GM19438 (cell line): ENCODE results near the gene ITPRID2.
"Not testable (repeated sequence)": the region's sequence is repeated elsewhere in the genome, so short reads cannot be mapped to it uniquely, and the experiment has no call there.

Source experiments
- ATAC-seq: cut with Tn5 transposase; IDR thresholded peaks from one replicate; pipeline ENCODE4 v1.9.1; 2021; ENCODE audit warnings: low read depth; ENCODE audit not compliant: unreplicated experiment

The ITPRID2 gene

DNA sequence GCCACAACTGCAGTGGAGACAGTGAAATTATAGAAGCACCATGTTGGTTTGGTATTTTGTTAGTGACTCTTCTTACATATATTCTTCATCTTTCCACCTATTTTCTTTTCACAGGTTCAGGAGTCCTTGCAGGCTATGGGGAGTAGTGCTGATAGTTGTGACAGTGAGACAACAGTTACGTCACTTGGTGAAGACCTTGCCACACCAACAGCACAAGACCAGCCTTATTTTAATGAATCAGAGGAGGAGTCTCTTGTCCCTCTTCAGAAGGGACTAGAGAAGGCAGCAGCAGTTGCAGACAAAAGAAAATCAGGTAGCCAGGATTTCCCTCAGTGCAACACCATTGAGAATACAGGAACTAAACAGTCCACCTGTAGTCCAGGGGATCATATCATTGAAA, 23.6 kb downstream of the ITPRID2 start:
- no peak for ATAC-seq

DNA sequence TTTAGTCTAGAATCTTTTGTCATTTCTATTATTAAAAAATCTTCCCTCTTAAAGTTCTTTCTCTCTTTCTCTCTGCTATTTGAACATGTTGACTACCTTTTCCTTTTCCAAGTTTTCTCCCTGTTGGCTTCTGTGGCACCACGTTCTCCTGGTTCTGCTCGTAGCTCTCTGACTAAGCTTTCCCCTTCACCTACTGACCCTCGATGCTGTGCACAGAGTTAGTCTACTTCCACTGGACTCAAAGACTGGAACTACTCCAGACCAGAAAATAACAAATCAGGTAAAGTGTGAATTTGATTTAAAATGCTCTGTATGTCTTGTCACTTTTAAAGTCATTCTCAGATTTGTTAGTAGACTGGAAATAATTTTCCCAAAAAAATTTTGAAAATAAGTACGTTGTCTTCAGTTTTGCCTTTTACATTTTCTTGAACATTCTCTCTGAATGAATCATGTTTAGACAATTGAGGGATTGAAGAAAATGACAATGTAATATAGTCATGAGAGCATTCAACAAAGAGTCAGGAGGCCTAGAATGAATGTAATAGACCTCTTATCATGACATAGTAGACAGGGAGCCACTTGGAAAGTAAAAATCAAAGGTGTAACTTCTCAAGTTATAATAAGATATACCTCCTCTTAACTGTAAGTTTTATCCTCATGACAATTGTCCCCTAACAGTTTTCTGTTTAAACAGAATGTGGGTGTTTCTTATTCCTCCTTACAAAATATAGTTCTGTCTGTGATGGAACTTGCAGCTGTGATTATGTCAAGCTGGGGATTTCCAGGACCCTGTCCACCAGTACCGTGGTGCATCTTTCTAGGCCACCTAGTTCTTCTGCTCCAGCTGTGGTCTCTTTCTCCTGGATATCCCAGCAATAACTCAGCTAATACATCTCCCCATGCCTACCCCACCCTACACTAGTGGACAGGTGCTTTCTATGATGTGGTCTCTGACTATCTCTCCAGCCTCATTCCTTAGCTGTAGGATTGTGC, 25.5 kb downstream of the ITPRID2 start:
- no peak for ATAC-seq

DNA sequence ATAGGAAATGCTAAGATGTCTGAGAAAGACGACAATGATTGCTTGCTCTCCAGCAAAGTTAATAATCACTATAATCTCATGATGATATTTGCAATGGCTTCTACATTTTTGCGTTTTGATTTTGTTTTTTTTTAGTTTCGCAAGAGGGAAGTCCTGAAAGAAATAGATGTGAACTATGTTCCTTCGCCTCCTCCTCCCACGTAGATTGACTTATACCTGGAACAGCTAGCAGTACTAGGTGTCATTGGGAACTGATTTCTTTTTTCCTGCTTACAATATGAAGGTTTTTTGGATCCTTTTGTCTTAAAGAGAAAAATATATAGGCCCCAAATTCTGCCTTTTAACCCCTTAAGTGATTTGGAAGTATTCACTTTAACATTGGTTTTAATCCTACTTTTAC, 26.7 kb downstream of the ITPRID2 start:
- ATAC-seq = no peak

DNA sequence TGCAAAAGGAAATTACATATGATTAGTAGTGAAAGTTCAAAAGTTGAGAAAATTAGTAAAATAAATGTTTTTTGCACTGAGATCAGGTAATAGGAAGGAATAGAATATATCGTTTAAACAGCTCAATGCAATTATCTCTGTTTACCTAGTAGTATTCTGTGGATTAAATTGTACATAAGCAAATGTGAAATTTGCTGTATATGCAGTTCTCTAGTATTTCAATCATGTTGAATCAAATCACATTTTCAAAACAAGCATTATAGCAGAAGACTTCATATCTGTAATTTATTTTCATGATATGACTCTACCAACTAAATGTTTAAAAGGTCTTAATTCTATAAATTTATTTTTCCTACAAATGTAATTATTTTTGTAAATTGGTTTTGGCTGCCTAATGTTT, 31.6 kb downstream of the ITPRID2 start:
- no peak for ATAC-seq

DNA sequence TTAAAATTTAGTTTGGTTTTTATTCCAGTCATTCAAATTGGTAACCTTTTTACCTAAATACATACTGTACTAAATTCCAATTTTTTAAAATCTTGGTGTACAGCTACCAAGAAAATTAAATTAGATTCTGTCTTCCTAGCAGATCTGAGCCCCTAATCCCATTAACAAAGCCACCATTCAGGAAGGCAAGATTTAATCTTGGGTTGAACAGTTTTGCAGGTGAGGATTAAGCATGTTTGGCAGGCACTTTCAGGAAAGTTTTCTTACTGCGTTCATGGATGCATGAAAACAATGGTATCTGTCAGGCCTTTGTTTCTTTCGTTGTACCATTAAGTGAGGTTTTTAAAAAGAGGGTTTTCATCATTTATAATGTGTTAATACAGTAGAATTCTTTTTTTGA, 32.8 kb downstream of the ITPRID2 start:
- no peak for ATAC-seq

DNA sequence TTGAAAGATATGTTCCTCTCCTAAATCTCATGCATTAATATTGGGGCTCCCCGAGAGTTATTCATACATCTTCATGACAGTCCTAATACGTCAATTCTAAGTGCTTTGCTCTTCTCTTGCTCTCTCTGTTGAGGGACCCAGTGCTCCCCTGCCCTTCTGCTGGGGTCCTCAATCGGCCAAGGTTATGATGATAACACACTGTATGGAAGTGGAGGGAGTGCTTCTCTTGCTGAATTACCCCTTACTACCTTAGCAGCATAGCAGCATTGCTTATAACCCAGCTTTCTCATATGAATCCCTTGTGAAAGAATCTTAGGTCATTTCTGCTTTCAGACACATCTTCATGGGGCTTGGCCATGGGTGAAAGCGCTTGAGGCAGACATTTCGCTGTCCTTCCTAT, 43.2 kb downstream of the ITPRID2 start:
- no peak for ATAC-seq

DNA sequence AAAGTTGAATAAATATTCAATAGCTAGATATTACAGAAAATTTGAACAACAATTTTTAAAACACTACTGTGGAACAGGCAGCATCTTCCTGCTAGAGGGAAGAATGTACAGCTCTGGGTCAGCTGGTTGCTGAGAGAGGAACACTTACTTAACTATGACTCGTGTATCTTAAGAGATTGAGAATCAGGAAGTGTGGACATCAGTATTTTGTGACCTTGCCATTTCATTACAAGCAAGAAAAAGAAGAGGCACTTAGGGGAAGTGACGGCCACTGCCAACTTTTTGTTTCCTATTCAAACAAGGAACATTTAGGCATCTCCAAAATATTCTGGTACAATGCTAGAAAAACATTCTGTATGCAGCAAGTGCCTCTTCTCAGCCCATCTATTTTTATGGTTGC, 45.9 kb downstream of the ITPRID2 start:
- ATAC-seq = no peak

DNA sequence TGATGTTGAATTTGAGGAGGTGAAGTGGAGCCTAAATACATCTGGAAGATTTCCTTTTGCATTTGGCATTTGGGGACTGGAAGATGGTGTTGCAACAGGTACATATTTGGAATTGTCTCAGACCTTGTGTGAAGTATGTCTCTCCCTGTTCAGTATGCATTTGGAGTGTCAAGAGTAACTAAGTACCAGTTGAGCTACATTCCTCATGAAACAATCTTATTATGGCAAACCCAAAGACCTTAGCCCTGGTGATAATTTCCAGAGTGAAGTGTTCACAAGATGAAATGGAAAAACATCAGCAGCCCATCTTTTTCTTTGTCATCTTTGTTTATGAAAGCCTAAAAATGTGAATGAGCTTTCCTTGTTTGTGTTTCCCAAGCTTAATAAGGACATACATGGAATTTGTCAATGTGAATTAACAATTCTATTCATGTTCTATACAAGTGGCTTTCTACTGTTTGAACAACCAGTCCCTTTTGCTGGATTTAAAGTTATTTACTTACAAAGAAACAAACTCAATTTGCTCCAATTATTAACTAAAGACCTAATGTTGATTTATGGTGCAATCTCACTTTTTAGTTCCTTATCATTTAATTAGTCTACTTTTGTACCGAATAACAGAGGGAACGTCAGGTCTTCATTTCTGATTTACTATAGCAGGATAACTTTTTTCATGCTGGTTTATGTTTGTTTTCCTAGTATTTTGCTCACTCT, 52.0 kb downstream of the ITPRID2 start:
- no peak for ATAC-seq

DNA sequence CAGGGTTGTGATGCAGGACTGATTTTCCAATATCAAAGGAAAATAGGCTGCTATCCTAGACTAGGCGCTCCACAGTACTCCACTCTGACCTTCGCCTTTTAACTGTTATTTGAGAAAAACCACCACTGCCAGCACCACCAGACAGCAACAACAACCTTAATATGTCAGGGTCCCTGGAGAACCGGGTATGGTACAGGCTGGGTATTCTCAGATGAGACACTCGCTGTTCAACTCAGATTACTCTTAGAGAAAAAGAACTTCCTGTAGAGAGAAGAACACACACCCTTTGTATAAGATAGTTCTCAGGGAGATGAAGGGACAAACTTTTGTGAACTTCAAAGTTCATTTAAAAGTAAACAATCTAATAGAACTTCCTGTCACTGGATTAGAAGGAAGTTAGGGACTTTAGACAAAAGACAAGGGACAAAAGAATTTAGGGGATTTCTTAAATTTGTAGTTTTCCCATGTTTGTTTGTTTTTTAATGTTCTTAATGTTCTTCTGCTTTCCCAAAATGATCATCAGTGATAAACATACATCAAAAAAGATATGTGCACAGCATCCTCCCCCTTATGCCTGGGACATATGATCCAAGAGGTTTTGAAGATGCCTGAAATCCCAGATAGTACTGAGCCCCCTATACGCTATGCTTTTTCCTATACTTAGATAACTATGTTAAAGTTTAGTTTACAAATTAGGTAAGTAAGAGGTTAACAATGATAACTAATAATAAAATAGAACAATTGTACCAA, 52.8 kb downstream of the ITPRID2 start:
- no peak for ATAC-seq

DNA sequence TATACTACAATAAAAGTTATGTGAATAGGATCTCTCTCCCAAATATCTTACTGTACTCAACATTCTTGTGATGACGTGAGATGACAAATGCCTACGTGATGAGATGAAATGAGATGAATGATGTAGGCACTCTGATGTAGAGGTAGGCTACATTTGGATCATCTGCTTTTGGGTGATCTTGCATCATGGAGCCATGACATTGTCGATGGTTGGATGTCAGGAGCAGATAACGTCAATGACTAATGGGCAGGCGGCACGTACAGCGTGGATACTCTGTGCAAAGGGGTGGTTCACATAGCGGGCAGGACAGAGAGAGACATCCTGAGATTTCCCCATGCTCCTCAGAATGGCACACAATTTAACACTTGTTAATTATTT, 53.4 kb downstream of the ITPRID2 start:
- no peak for ATAC-seq

DNA sequence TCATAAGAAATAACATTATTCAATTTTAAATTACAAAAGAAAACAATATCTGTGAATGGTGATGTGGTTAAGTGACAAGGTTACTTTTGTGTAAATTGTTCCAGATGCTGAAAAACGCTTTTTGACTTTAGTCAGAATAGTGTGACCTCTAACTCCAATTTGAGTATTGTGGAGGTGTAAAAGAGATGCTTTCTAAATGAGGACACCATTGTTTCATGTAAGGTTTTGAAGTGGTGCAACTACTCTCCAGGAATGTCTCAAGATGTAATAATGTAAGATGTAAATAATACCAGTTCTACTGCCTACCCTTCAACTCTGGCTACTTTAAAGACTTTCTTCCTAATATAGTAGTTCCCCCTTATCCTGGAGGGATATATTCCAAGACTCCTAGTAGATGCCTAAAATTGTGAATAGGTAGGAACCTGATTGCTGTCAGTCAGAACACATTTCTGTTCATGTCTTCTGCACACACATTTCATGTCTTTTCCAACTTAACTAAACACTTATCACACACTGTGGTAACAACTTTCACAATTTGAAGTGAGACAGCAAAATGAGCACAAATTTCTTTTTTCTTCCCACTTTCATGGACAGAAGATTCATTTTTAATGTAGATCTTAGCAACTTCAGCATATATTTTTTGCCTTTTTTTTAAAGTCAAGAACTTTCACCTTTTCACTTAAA, 55.1 kb downstream of the ITPRID2 start:
- no peak for ATAC-seq

DNA sequence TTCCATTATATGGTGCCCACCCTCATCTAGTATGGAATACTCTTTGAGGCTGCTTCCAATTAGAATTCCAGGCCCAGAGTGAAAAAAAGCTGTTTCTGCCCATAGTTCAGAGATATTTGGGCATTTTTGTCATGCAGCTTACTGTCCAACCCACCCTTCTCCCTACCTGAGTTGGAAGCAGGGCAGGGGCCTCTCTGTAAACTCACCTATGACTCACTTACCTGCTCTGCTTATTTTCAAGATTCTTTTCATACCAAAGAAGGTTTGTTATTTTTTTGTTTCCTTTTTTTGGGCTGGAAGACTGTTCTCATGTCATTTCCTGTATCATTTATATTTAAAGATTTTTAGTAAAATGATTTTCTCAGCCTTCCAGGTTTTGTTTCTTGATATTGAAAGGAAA, 55.7 kb downstream of the ITPRID2 start:
- no peak for ATAC-seq

DNA sequence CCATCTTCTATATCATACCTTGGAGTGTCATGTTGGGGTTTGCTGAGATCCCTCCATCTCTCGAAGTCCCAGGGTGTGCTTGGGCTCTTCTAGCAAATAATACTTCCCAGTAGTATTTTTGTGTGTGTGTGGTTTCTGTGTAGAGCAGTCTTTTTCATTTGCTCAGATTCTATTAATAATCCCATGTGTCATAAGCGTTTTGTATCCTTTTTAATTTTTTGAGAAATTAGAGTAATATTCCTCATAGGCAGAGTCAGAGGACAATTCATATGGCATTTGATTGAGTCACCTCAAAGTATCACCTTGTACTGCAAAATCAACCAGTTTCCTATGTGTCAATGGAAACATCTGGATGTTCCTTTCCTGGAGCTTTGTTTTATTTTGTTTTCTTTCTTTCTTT, 56.7 kb downstream of the ITPRID2 start:
- ATAC-seq = no peak

DNA sequence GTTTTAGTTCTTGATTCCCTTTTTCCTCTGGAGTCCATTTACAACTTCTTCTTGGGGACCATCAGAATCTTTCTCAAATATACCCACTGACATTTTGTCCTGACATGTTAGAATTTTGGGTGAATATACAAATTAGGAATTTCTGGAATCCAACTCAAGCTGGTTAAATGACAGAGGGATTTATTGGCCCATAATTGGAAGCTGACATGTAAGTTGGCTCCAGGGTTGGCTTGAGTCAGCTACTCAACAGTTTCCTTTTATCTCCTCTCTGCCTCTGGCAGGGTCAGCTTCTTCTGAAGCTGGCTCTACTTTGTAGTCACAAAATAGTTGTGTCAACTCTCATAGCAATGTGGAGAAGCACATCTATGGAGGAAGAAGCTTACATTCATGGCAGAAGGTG, 57.5 kb downstream of the ITPRID2 start:
- ATAC-seq = no peak

DNA sequence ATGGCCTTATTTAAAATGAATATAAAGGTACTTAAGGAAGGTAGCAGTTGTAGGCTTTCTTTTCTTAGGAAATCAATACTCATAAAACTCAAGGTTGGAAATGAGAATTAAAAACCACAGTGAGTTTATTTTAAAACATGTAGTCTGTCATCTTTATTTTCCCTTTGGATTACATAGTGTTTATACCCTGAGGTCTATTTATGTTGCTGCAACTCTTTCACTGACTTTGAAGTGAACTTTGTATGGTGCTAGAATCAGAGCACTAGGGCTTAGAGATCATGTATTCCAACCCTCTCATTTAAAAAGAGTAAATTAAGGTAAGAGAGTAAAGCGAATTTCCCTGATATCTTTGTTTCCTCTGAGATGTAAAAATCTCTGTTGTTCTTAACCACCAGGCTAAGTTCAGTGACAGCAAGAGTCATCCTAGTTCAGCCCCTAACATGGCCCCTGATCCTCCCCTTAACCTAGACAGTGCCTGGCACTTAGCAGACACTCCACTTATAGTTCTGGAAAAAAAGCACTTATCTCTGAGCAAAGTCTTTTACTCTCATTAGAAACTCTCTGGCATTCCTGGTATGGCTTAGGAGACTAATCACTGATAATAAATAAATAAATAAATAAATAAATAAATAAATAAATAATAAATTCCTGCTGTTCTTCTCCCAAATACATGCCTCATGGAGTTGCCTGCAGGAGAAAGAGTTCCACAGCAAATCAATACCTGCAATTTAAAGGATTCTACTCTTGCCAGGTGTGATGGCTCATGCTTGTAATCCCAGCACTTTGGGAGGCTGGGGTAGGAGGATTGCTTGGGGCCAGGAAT, 61.1 kb downstream of the ITPRID2 start:
- no peak for ATAC-seq

DNA sequence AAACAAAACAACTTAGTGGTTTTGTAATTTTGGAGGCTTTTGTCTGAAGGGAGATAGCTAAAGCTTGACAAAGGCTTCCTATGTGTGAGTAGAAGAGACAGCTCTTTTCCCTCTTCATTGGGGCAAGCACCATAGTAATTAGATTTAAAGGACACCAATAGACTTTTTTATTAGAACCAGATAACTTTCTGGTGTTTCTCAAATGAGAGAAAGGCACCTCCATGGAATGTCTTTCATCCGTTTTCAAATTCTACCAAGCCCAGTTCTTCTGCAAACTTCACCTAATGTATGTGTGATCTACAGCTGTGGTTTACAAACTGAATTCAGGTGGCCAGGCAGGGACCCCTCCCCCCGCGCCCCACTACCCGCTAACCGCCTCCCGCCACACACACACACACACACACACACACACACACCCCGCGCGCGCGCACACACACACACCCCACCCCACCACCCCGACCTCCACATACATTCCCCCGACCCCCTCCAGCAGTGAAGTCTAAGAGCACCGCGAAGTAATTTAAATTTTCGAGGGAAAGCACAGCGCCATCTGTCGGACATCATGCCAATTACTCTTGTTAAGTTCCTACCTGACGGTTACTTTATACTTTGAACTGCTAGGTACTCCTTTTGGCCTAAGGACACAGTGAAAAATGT, 62.5 kb downstream of the ITPRID2 start:
- ATAC-seq = no peak

DNA sequence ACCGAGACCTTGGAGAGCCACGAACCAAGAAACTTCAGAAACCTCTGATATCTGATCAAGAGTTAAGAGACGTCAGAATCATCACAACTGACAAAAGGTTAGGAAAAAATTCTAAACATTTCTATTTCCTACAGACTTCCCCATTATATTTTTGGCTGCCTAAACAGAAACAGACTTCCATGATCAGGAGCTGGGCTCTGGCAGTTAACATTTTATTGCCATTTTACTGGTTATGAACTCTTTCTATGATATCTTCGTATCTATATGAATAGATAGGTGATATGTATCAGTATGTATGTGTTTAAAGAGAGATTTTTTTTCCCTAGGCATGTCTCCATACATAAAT, 63.0 kb downstream of the ITPRID2 start:
- ATAC-seq = no peak

DNA sequence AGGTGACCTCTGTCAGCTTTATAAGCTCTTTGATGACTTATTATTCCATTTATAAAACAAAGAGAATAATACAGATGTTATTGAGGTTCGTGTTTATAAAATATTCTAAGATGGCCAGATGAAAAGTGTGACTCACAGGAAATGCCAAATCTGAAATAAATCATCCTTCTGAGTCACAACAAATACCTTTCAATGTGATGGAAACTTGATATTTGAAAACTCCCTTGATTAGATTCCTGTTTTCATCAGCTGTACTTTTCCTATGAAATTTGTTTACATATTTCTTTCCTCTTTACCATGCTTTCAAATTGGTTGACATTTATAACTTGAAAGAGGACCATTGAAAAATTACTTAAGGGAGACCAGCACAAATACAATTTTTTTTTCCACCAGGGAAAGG, 63.5 kb downstream of the ITPRID2 start:
- no peak for ATAC-seq

DNA sequence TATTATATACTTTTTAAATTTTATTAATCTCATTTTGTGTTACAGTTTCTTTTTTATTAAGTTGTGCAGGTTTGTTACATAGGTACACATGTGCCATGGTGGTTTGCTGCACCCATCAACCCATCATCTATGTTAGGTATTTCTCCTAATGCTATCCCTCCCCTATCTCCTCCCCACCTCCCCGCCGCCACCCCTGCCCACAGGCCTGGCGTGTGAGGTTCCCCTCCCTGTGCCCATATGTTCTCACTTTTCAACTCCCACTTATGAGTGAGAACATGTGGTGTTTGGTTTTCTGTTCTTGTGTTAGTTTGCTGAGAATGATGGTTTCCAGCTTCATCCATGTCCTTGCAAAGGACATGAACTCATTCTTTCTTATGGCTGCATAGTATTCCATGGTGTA, 64.3 kb downstream of the ITPRID2 start:
- ATAC-seq = not testable (repeated sequence)
